B cell (primary cell): ENCODE measurements around the gene TCF21. TPM values are rescaled to one million over a fixed set of nuclear protein-coding genes. Genes with fewer than 3 reads are reported as not detected.

Experiments
- ATAC-seq: fragments of 200-7000 bp; cut with Tn5 transposase; one replicate; pipeline ENCODE4 v1.10.0; 2021; ENCODE audit warnings: low read depth, mild to moderate bottlenecking, moderate number of reproducible peaks, moderate library complexity
- CTCF ChIA-PET: fragments of 350-600 bp; sonication (Branson Sonifier 250); formaldehyde crosslinking; loops from one replicate; lab custom pipeline; 2021; ENCODE audit warnings: antibody characterized with exemption, inconsistent platforms; lab: Charles Lee
- POLR2A ChIA-PET: fragments of 350-600 bp; sonication (Branson Sonifier 250); formaldehyde crosslinking; loops from one replicate; lab custom pipeline; 2021; ENCODE audit warnings: antibody characterized with exemption; lab: Charles Lee
- DNase-seq: peaks from one replicate; pipeline ENCODE4 v3.0.0; 2013
- H2AFZ ChIP-seq: 2 replicates; pipeline ENCODE4 v1.6.1; 2012; ENCODE audit warnings: mild to moderate bottlenecking, low read depth, low read length; ENCODE audit not compliant: insufficient read depth, poor library complexity, severe bottlenecking
- H3K27ac ChIP-seq, 2 donors: 1 replicate in 1 of 2; 2 replicates in 1 of 2; pipeline ENCODE4 v1.5.1; 2012 to 2013; ENCODE audit warnings: low read length in 2 of 2, mild to moderate bottlenecking in 2 of 2, moderate library complexity in 1 of 2
- H3K27me3 ChIP-seq, 4 experiments: fragments of 200-600 bp in 1 of 4; sonication (generic) in 1 of 4; replicated peaks in 1 of 4; 1 replicate in 2 of 4; 2 replicates in 2 of 4; pipeline versions ENCODE4 v1.6.1 to v1.7.0; 2013 to 2016; ENCODE audit warnings: low read length in 3 of 4, mild to moderate bottlenecking in 2 of 4, mixed read lengths in 1 of 4, moderate library complexity in 1 of 4; ENCODE audit not compliant: insufficient read depth in 4 of 4, control insufficient read depth in 3 of 4; ENCODE audit errors: control extremely low read depth in 1 of 4
- H3K36me3 ChIP-seq, 2 experiments: replicated peaks in 1 of 2; 1 replicate in 1 of 2; 2 replicates in 1 of 2; pipeline versions ENCODE4 v1.6.1 to v1.7.1; 2013; ENCODE audit warnings: low read length in 1 of 2; ENCODE audit not compliant: insufficient read depth in 2 of 2, control insufficient read depth in 1 of 2; ENCODE audit errors: control extremely low read depth in 1 of 2, extremely low read depth in 1 of 2
- H3K4me1 ChIP-seq, 2 donors: fragments of 200-600 bp in 1 of 2; sonication (generic) in 1 of 2; 1 replicate in 1 of 2; 2 replicates in 1 of 2; pipeline versions ENCODE4 v1.5.1 to v1.6.1; 2013 to 2017; ENCODE audit warnings: low read length in 2 of 2; ENCODE audit not compliant: control insufficient read depth in 2 of 2, insufficient read depth in 2 of 2
- H3K4me2 ChIP-seq: replicated peaks from 2 replicates; pipeline ENCODE3; 2012; ENCODE audit warnings: mild to moderate bottlenecking, low read depth, low read length; ENCODE audit not compliant: poor library complexity, severe bottlenecking
- H3K4me3 ChIP-seq, 5 experiments: fragments of 200-600 bp in 1 of 5; sonication (generic) in 1 of 5; 1 replicate in 3 of 5; 2 replicates in 2 of 5; pipeline versions ENCODE4 v1.5.1 to v1.7.0; 2011 to 2016; ENCODE audit warnings: low read length in 4 of 5, mild to moderate bottlenecking in 4 of 5, low read depth in 2 of 5, control low read depth in 1 of 5, moderate library complexity in 1 of 5; ENCODE audit not compliant: insufficient read depth in 1 of 5; ENCODE audit errors: control extremely low read depth in 1 of 5, extremely low read depth in 1 of 5
- H3K79me2 ChIP-seq: fragments of 200-600 bp; sonication (generic); one replicate; pipeline ENCODE4 v1.6.0; 2016; ENCODE audit warnings: low read length; ENCODE audit not compliant: control insufficient read depth, insufficient read depth
- H3K9ac ChIP-seq: fragments of 200-600 bp; sonication (generic); 2 replicates; pipeline ENCODE4 v1.6.1; 2017; ENCODE audit warnings: mild to moderate bottlenecking, low read length, moderate library complexity
- H3K9me3 ChIP-seq, 3 donors: one replicate each; pipeline versions ENCODE4 v1.6.1 to v1.7.1; 2013; ENCODE audit warnings: low read length in 2 of 3; ENCODE audit not compliant: control insufficient read depth in 2 of 3, insufficient read depth in 1 of 3; ENCODE audit errors: control extremely low read depth in 1 of 3
- H4K20me1 ChIP-seq: 2 replicates; pipeline ENCODE4 v1.6.0; 2012; ENCODE audit warnings: mild to moderate bottlenecking, low read length; ENCODE audit not compliant: insufficient read depth, control insufficient read depth, poor library complexity, severe bottlenecking
- H3K27ac Mint-ChIP-seq: one replicate; pipeline ENCODE4 v1.8.0; 2021; ENCODE audit warnings: mixed read lengths
- H3K27me3 Mint-ChIP-seq: one replicate; pipeline ENCODE4 v1.8.0; 2021; ENCODE audit warnings: mixed read lengths
- H3K4me1 Mint-ChIP-seq: one replicate; pipeline ENCODE4 v1.8.0; 2021; ENCODE audit warnings: mixed read lengths
- H3K4me3 Mint-ChIP-seq: one replicate; pipeline ENCODE4 v1.8.0; 2021; ENCODE audit warnings: mixed read lengths
- H3K9me3 Mint-ChIP-seq: one replicate; pipeline ENCODE4 v1.8.0; 2022; ENCODE audit warnings: mixed read lengths; ENCODE audit not compliant: insufficient read depth
- EZH2 ChIP-seq: IDR thresholded peaks from 2 replicates; pipeline ENCODE4 v1.6.1; 2012; ENCODE audit warnings: borderline replicate concordance, low read depth, mild to moderate bottlenecking, moderate library complexity, low read length; ENCODE audit not compliant: insufficient read depth, poor library complexity, severe bottlenecking
- WGBS: methylation state at CpG from one replicate; pipeline ENCODE4 v1.1.5; 2013; ENCODE audit warnings: missing lambda C conversion rate; ENCODE audit not compliant: insufficient coverage; 5-methylcytosine and 5-hydroxymethylcytosine counted together
- intact Hi-C: fragments of 100-400 bp; cut with micrococcal nuclease; formaldehyde crosslinking; loops from one replicate; pipeline ENCODE4 v1.10.0; 2022
- polyA plus RNA-seq: library from polyadenylated mRNA; depleted of rRNA; stranded (reverse); fragments of >200 nt; gene quantifications from 2 replicates; pipeline ENCODE4 v1.2.3, GENCODE V29; 2012
- total RNA-seq, 2 donors: library from RNA; stranded (reverse); fragments of 120-200 nt in 1 of 2; gene quantifications; 1 replicate in 1 of 2; 2 replicates in 1 of 2; pipeline versions ENCODE4 v1.2.3 to v1.2.4, GENCODE V29; 2013 to 2022
- TF ChIP-seq, protein P1 (sequence below): fragments of 200-600 bp; IDR thresholded peaks from one replicate; pipeline ENCODE4 v1.8.0; 2022; ENCODE audit warnings: antibody characterized with exemption, mild to moderate bottlenecking

The TCF21 gene
- total and polyA plus RNA-seq, 2 donors (not counting 1 experiment from before 2014, with no cell fraction given): not detected

DNA sequence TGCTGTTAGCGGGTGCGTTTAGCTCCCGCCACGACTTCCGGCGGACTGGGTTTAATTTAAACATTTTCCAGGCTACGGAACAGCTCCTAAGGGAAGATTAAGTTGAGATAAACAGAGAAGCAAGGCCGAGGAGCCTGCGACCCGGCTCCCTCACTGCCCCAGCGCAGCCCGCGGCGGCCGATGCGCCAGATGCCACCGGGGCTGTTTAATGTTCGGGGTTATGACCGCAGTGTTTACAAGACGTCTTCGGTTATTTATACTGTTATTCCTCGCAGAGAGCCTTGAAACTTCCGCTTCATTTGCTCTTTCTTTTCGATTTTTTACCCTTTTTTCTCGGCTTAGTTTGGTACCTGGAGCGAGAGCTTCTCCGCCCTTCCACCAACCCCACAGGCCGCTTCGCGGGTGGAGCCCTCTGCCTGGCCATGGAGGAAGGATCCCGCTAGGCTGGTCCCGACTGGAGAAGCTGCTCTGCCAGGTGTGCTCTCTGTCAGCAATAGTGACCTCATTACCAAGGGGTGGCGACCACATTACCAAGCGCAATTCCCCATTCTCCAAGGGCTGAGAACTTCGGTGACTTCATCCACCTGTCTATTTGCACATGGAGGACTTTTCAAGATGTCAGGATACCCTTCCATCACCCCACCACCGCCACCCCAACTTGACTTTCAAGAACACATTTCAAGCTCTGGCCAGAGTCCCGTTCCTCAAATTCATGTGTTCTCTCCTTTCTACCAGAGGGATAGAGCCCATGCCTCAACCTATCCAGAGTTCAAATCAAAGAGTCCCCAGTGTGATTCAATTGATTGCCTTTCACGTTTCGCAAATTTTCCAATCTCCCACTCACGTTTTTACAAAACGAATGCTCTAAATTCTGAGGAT, 4.1 kb downstream of the TCF21 start:
- Histone ChIP-seq H2AFZ (no peak overlapping the region), H3K9ac (no peak overlapping the region), H4K20me1 (no peaks in the 10 kb centered on the region), H3K36me3 (no peaks in the 10 kb centered on the region), H3K4me3 (no peak overlapping the region), H3K4me1 (peaks cover 25 to 45% of the 10 kb centered on the region in 2 donors), H3K9me3 (peaks cover 0 to 21% (median 0%) of the 10 kb centered on the region in 3 donors), H3K4me2 (peak overlapping the region; percentile 32), H3K27me3 (peaks cover 0 to 77% (median 59%) of the 10 kb centered on the region in 4 experiments), H3K79me2 (no peaks in the 10 kb centered on the region), H3K27ac (no peak overlapping the region)
- ChIA-PET POLR2A (no interaction called here), CTCF (interaction anchor here (0.9 kb wide), 1 partner anchor 31 kb away, joined by 3 read pairs; no protein-coding TSS in a partner anchor)
- Mint-ChIP-seq H3K27me3 (peaks cover 82% of the 10 kb centered on the region), H3K4me1 (peaks cover 36% of the 10 kb centered on the region), H3K27ac (no peak overlapping the region), H3K4me3 (peak overlapping the region; percentile 11), H3K9me3 (no peaks in the 10 kb centered on the region)
- intact Hi-C loops: no loop called here
- DNase-seq: peak; percentile 30
- TF ChIP-seq, protein P1, sequence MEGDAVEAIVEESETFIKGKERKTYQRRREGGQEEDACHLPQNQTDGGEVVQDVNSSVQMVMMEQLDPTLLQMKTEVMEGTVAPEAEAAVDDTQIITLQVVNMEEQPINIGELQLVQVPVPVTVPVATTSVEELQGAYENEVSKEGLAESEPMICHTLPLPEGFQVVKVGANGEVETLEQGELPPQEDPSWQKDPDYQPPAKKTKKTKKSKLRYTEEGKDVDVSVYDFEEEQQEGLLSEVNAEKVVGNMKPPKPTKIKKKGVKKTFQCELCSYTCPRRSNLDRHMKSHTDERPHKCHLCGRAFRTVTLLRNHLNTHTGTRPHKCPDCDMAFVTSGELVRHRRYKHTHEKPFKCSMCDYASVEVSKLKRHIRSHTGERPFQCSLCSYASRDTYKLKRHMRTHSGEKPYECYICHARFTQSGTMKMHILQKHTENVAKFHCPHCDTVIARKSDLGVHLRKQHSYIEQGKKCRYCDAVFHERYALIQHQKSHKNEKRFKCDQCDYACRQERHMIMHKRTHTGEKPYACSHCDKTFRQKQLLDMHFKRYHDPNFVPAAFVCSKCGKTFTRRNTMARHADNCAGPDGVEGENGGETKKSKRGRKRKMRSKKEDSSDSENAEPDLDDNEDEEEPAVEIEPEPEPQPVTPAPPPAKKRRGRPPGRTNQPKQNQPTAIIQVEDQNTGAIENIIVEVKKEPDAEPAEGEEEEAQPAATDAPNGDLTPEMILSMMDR: no peak
- TF ChIP-seq EZH2: no peak
- ATAC-seq: no peak
- WGBS: 12% methylated on average over 41 of the region's 41 CpGs

- TF ChIP-seq, protein P1: no peak
- TF ChIP-seq EZH2: no peak
- DNase-seq (no peak), ATAC-seq (no peak)
- ChIA-PET CTCF (interaction anchor here (1.0 to 1.3 kb wide), 2 partner anchors 22 to 30 kb away, joined by 3 to 5 read pairs; no protein-coding TSS in a partner anchor), POLR2A (no interaction called here)
- H3K9ac ChIP-seq: no peak overlapping the region
- no peaks in the 10 kb centered on the region for H3K36me3 ChIP-seq
- H3K4me3 ChIP-seq: no peak overlapping the region
- Mint-ChIP-seq H3K9me3 (no peaks in the 10 kb centered on the region), H3K4me1 (peaks cover 34% of the 10 kb centered on the region), H3K27me3 (peaks cover 82% of the 10 kb centered on the region), H3K4me3 (no peak overlapping the region), H3K27ac (no peak overlapping the region)
- WGBS: no CpG with 5 or more reads among the region's 4 CpGs
- H3K79me2 ChIP-seq: no peaks in the 10 kb centered on the region
- intact Hi-C loops: no loop called here
- no peak overlapping the region for H2AFZ ChIP-seq
- peaks cover 0 to 70% (median 60%) of the 10 kb centered on the region in 4 experiments for H3K27me3 ChIP-seq
- no peaks in the 10 kb centered on the region for H4K20me1 ChIP-seq
- H3K27ac ChIP-seq: no peak overlapping the region
- no peak overlapping the region for H3K4me2 ChIP-seq
- H3K4me1 ChIP-seq: peaks cover 25 to 43% of the 10 kb centered on the region in 2 donors
- H3K9me3 ChIP-seq: peaks cover 0 to 19% (median 0%) of the 10 kb centered on the region in 3 donors
Observed at GRCh38 chr6:133893946-133894345, 5.0 kb downstream of the TCF21 start.
